Gastroesophageal sphincter (tissue), 4 donors: ENCODE results near the gene GBE1. TPM values are rescaled to one million over a fixed set of nuclear protein-coding genes. Genes with fewer than 3 reads are reported as not detected.
"Not testable (repeated sequence)": the region's sequence is repeated elsewhere in the genome, so short reads cannot be mapped to it uniquely, and the experiment has no call there.

Source experiments
- ATAC-seq: fragments of 150-250 bp; one replicate; pipeline ENCODE4 v1.9.1; 2016; ENCODE audit warnings: mild to moderate bottlenecking, moderate library complexity
- H3K27ac ChIP-seq, 4 donors: fragments of 200-600 bp; sonication (generic) in 3 of 4; 1 replicate in 3 of 4; 2 replicates in 1 of 4; pipeline ENCODE4 v1.5.1; 2016 to 2019
- H3K27me3 ChIP-seq: fragments of 200-600 bp; sonication (generic); one replicate; pipeline ENCODE4 v1.5.1; 2019
- H3K36me3 ChIP-seq, 2 donors: fragments of 200-600 bp; sonication (generic); one replicate each; pipeline ENCODE4 v1.5.1; 2019; ENCODE audit warnings: control low read depth in 1 of 2
- H3K4me1 ChIP-seq, 3 donors: fragments of 200-600 bp; sonication (generic); 1 replicate in 2 of 3; 2 replicates in 1 of 3; pipeline ENCODE4 v1.5.1; 2016 to 2019; ENCODE audit warnings: control low read depth in 2 of 3
- H3K4me3 ChIP-seq, 2 donors: fragments of 200-600 bp; sonication (generic); one replicate each; pipeline ENCODE4 v1.5.1; 2019; ENCODE audit warnings: mild to moderate bottlenecking in 1 of 2, moderate library complexity in 1 of 2
- H3K9me3 ChIP-seq, 3 donors: fragments of 200-600 bp; sonication (generic); one replicate each; pipeline ENCODE4 v1.5.1; 2017 to 2019; ENCODE audit warnings: control low read depth in 2 of 3
- CTCF ChIP-seq, 4 experiments: fragments of 200-600 bp in 2 of 4; fragments of 450-650 bp in 2 of 4; sonication (generic) in 1 of 4; IDR thresholded peaks; one replicate each; pipeline ENCODE4 v1.5.1; 2017 to 2019; ENCODE audit warnings: antibody characterized with exemption in 4 of 4, mild to moderate bottlenecking in 2 of 4, moderate library complexity in 2 of 4
- EP300 ChIP-seq: sonication (generic); formaldehyde crosslinking; IDR thresholded peaks from one replicate; pipeline ENCODE4 v1.6.1; 2017; ENCODE audit warnings: antibody characterized with exemption, mild to moderate bottlenecking
- POLR2A ChIP-seq, 2 donors: fragments of 450-650 bp; IDR thresholded peaks; one replicate each; pipeline ENCODE4 v1.6.1; 2017; ENCODE audit warnings: antibody characterized with exemption in 2 of 2, mild to moderate bottlenecking in 2 of 2, moderate library complexity in 1 of 2
- POLR2AphosphoS5 ChIP-seq: sonication (generic); formaldehyde crosslinking; IDR thresholded peaks from one replicate; pipeline ENCODE4 v1.6.1; 2017; ENCODE audit warnings: antibody characterized with exemption
- WGBS, 2 donors: methylation state at CpG; one replicate each; pipeline ENCODE4 v1.1.5; 2018; ENCODE audit warnings: low coverage in 1 of 2; 5-methylcytosine and 5-hydroxymethylcytosine counted together
- total RNA-seq, 4 donors: library from RNA; depleted of rRNA; stranded (reverse); fragments of >200 nt; gene quantifications; one replicate each; pipeline ENCODE4 v1.1.0, GENCODE V29; 2016

Gene GBE1
- total RNA-seq, 4 donors from 2014 or later, result 23.3 to 59.4 (median 27.2) TPM

DNA sequence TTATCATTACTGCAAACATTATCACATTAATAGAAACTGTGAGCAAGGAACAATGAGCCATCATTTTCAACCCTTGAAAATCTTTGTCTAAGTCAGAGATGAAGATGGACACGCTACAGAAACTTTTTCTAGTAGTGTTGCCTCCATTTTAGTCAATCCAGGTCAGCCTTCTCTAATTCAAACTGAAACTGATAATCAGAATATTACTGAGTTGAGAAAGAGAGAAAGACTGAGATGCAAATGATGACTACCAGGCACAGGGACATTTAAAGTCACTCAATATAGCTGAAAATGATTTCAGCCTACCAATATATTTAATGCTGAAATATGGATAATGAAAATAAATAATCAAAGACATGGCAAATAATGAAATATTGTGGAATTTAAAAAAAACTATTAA is 261.4 kb downstream of the GBE1 start:
- no peaks in the 10 kb centered on the region for H3K4me1 ChIP-seq
- no peak for ATAC-seq
- no peaks in the 10 kb centered on the region for H3K9me3 ChIP-seq
- peaks cover 0 to 9% of the 10 kb centered on the region in 2 donors for H3K36me3 ChIP-seq
- WGBS, 2 donors, result 100% methylated on average over 1 of the region's 1 CpG
- no peak overlapping the region for H3K4me3 ChIP-seq
- H3K27me3 ChIP-seq, result no peaks in the 10 kb centered on the region
- H3K27ac ChIP-seq, result no peak overlapping the region
- TF ChIP-seq POLR2AphosphoS5 (no peak), POLR2A (IDR thresholded peaks at IDR 0.05) (no peak), CTCF (IDR thresholded peaks at IDR 0.05) (no peak), EP300 (no peak)

DNA sequence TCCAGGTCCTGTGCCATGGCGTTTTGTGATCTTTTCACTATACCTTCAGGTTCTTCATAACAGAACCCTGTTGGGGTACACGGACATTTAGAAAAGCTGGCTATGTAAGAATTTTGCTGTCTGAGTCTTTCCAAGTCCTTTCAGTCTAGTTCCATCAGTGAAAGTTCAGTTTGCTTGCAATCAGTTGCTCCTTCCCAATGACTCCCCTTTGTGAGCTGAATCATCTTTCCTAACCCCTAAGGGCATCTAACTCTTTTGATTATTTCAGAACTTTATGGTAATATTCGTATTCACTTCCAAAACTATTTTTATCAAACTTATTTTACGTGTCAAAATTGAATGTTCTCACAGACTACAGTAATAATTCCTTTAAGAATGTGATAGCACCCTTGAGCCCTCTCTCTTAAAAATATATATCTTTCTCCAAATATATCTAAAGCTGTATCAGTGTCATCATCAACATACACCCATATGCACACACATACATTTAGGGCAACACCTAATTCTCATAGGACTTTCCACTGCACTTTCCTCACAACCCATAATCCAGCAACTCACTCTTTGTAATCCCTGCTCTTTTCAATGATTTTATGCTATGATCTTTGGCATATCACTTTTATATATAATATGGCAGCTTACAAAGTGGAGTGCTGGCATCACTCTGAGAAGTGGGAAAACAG is 263.7 kb downstream of the GBE1 start:
- ATAC-seq, result no peak
- H3K9me3 ChIP-seq, result no peaks in the 10 kb centered on the region
- WGBS, 2 donors, result 90 to 91% methylated on average over 4 of the region's 4 CpGs
- no peaks in the 10 kb centered on the region for H3K27me3 ChIP-seq
- peaks cover 0 to under 1% (median 0%) of the 10 kb centered on the region in 3 donors for H3K4me1 ChIP-seq
- H3K36me3 ChIP-seq, result peaks cover 0 to 9% of the 10 kb centered on the region in 2 donors
- H3K4me3 ChIP-seq, result no peak overlapping the region
- TF ChIP-seq POLR2AphosphoS5 (no peak), EP300 (no peak), POLR2A (IDR thresholded peaks at IDR 0.05) (no peak), CTCF (IDR thresholded peaks at IDR 0.05) (no peak)
- no peak overlapping the region for H3K27ac ChIP-seq

DNA sequence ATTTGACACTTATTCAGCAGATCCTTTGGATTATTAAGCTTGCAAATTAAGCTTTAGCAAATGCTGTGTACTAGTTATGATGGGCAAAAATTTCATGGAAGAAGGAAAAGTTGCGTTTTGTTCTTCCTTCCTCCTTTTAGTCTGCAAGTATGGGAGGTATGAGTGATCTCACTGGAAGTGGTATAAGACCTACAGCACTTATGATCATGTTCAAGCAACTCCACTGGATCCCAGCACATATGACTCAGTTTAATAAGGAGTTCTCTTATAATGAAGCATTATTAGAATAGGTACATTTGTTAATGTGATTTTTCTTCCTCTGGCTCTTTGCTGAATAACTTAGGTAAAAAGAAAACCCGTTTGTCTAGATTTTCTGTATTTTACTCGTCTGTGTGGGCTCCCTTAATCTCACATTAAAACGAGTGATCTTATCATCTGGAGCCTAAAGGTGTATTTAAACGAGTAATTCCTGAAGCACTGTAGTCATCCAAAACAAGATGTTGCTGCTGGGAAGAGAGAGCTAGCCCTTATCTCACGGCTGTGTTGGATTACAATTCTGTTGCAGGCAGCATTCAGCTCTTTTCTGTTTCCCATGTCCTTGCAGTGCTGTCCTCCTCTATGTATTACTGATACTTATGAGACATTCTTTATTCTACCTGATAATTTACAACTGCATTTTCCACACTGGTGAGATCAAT is 264.9 kb downstream of the GBE1 start:
- Histone ChIP-seq H3K27me3 (no peaks in the 10 kb centered on the region), H3K27ac (no peak overlapping the region), H3K9me3 (no peaks in the 10 kb centered on the region), H3K4me1 (peaks cover 0 to 10% (median 2%) of the 10 kb centered on the region in 3 donors), H3K36me3 (peaks cover 0 to 9% of the 10 kb centered on the region in 2 donors), H3K4me3 (no peak overlapping the region)
- ATAC-seq, result no peak
- 59 to 79% methylated on average over 6 of the region's 6 CpGs for WGBS, 2 donors
- TF ChIP-seq POLR2A (IDR thresholded peaks at IDR 0.05) (no peak), POLR2AphosphoS5 (no peak), CTCF (IDR thresholded peaks at IDR 0.05) (no peak)

DNA sequence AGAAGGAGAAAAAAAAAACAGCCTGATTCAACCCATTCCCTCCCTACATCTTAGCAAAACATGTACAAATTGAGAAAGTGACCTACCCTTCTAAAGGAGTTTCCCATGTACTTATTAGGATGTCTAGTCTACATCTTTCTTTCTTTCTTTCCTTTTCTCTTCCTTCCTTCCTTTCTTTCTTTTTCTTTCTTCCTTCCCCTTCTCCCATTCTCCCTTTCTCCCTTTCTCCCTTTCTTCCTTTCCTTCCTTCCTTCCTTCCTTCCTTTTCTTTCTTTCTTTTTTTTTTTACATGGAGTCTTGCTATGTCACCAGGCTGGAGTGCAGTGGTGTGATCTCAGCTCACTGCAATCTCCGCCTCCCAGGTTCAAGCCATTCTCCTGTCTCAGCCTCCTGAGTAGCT is 269.0 kb downstream of the GBE1 start:
- not testable (repeated sequence) for H3K9me3 ChIP-seq, ATAC-seq, H3K27me3 ChIP-seq, H3K36me3 ChIP-seq, H3K4me3 ChIP-seq
- Histone ChIP-seq H3K27ac (peak overlapping the region in 2 of 4 donors; percentile 17 to 36), H3K4me1 (peaks cover 0 to 19% (median 2%) of the 10 kb centered on the region in 3 donors)
- 100% methylated on average over 1 of the region's 1 CpG; no CpG with 5 or more reads in 1 of the 2 donors for WGBS, 2 donors

- H3K27me3 ChIP-seq, result no peaks in the 10 kb centered on the region
- no peak overlapping the region for H3K4me3 ChIP-seq
- 34 to 59% methylated on average over 4 of the region's 4 CpGs for WGBS, 2 donors
- no peaks in the 10 kb centered on the region for H3K9me3 ChIP-seq
- peak; percentile 90 for ATAC-seq
- H3K36me3 ChIP-seq, result peaks cover 0 to 3% of the 10 kb centered on the region in 2 donors
- peak overlapping the region in 2 of 4 donors; percentile 17 to 36 for H3K27ac ChIP-seq
- peaks cover 0 to 19% (median 2%) of the 10 kb centered on the region in 3 donors for H3K4me1 ChIP-seq
- TF ChIP-seq POLR2A (IDR thresholded peaks at IDR 0.05) (no peak), EP300 (no peak), CTCF (IDR thresholded peaks at IDR 0.05) (no peak), POLR2AphosphoS5 (peak; percentile 18)
These were observed 269.4 kb downstream of the GBE1 start for GRCh38 chr3:81492040-81492439.
